K562 (cell line): ENCODE data around the gene GP1BB. TPM values are rescaled to one million over a fixed set of nuclear protein-coding genes. Genes with fewer than 3 reads are reported as not detected.

Experiments used
- ATAC-seq: fragments of 200-7000 bp; cut with Tn5 transposase; 3 replicates; pipeline ENCODE4 v1.9.1; 2020; ENCODE audit warnings: moderate library complexity
- BruUV-seq: library from RNA; stranded (reverse); fragments of 400-500 nt; replicated peaks from 2 replicates; lab custom pipeline; 2021; lab: Mats Ljungman, UMichigan
- CTCF ChIA-PET: fragments of 300-600 bp; formaldehyde crosslinking; extraction: SDS; loops from one replicate; lab custom pipeline; 2021; ENCODE audit warnings: low intra/inter-chr PET ratio; lab: Yijun Ruan, JAX
- POLR2A ChIA-PET: fragments of 300-600, 350-650 bp; sonication (Branson Sonifier 250); formaldehyde crosslinking; extraction: SDS; loops from one replicate; lab custom pipeline; 2021; ENCODE audit warnings: antibody characterized with exemption, inconsistent platforms; lab: Yijun Ruan, JAX
- DNase-seq, 4 experiments: peaks; one replicate each; pipeline versions ENCODE4 v3.0.0 to v3.0.0-alpha.2; 2011 to 2018; ENCODE audit warnings: low spot score in 3 of 4, mixed read lengths in 3 of 4; ENCODE audit errors: extremely low read depth in 1 of 4
- FAIRE-seq: peaks from 2 replicates; lab custom pipeline; 2011; peaks lifted over from hg19 to GRCh38; lab: Jason Lieb, UNC
- H2AFZ ChIP-seq: 2 replicates; pipeline ENCODE4 v1.6.0; 2011; ENCODE audit warnings: low read depth, low read length, control low read depth, inconsistent platforms
- H3K27ac ChIP-seq: fragments of 200-600 bp; 3 replicates; pipeline ENCODE4 v1.8.0; 2011; ENCODE audit warnings: low read depth, mild to moderate bottlenecking, control low read depth, inconsistent platforms, low read length, moderate library complexity, mixed read lengths; ENCODE audit errors: extremely low read depth
- H3K27me3 ChIP-seq, 2 experiments: fragments of 300-600 bp in 1 of 2; 2 replicates in 1 of 2; 3 replicates in 1 of 2; pipeline versions ENCODE4 v1.6.0 to v1.8.0; 2011; ENCODE audit warnings: inconsistent platforms in 2 of 2, low read length in 2 of 2, mild to moderate bottlenecking in 1 of 2, mixed read lengths in 1 of 2, moderate library complexity in 1 of 2; ENCODE audit not compliant: control insufficient read depth in 2 of 2, insufficient read depth in 2 of 2
- H3K36me3 ChIP-seq: fragments of 300-600 bp; 3 replicates; pipeline ENCODE4 v1.8.0; 2011; ENCODE audit warnings: mild to moderate bottlenecking, low read length, inconsistent platforms; ENCODE audit not compliant: control insufficient read depth, insufficient read depth
- H3K4me1 ChIP-seq, 2 experiments: fragments of 200-600 bp in 1 of 2; replicated peaks in 1 of 2; 2 replicates in 1 of 2; 3 replicates in 1 of 2; pipeline versions ENCODE4 v1.5.1 to v1.8.0; 2011; ENCODE audit warnings: inconsistent platforms in 2 of 2, low read length in 2 of 2, mild to moderate bottlenecking in 1 of 2, mixed read lengths in 1 of 2, moderate library complexity in 1 of 2; ENCODE audit not compliant: control insufficient read depth in 2 of 2, insufficient read depth in 2 of 2
- H3K4me2 ChIP-seq: 2 replicates; pipeline ENCODE4 v1.6.1; 2011; ENCODE audit warnings: low read length, control low read depth, inconsistent platforms, mixed read lengths; ENCODE audit not compliant: insufficient read depth
- H3K4me3 ChIP-seq: fragments of 200-600 bp; sonication (generic), shearing (Covaris generic); 2 replicates; pipeline ENCODE4 v1.5.1; 2016; ENCODE audit warnings: control low read depth, inconsistent platforms
- H3K79me2 ChIP-seq: fragments of 200-600 bp; 3 replicates; pipeline ENCODE4 v1.8.0; 2011; ENCODE audit warnings: low read length, inconsistent platforms; ENCODE audit not compliant: control insufficient read depth, insufficient read depth
- H3K9ac ChIP-seq, 2 experiments: 2 replicates each; pipeline versions ENCODE4 v1.6.0 to v1.6.1; 2011; ENCODE audit warnings: low read depth in 2 of 2, low read length in 2 of 2, control low read depth in 1 of 2, inconsistent platforms in 1 of 2, mild to moderate bottlenecking in 1 of 2, mixed read lengths in 1 of 2; ENCODE audit not compliant: insufficient read depth in 1 of 2
- H3K9me1 ChIP-seq: one replicate; pipeline ENCODE4 v1.6.0; 2011; ENCODE audit warnings: inconsistent platforms, mild to moderate bottlenecking, low read length, moderate library complexity; ENCODE audit not compliant: control insufficient read depth, insufficient read depth
- H3K9me3 ChIP-seq: replicated peaks from 2 replicates; pipeline ENCODE4 v1.5.1; 2011; ENCODE audit warnings: low read depth, low read length, inconsistent platforms; ENCODE audit not compliant: control insufficient read depth, insufficient read depth
- H4K20me1 ChIP-seq: replicated peaks from 2 replicates; pipeline ENCODE4 v1.6.1; 2011; ENCODE audit warnings: low read length, inconsistent platforms, mixed read lengths; ENCODE audit not compliant: control insufficient read depth, insufficient read depth
- CHD1 ChIP-seq: fragments of 200-600 bp; sonication (generic); IDR thresholded peaks from one replicate; pipeline ENCODE4 v1.6.1; 2012; ENCODE audit warnings: mild to moderate bottlenecking, moderate library complexity, low read length, inconsistent platforms
- DACH1 ChIP-seq: fragments of 450-650 bp; IDR thresholded peaks from 2 replicates; pipeline ENCODE4 v1.6.1; 2018; ENCODE audit not compliant: partially characterized antibody
- HDAC6 ChIP-seq: IDR thresholded peaks from 2 replicates; pipeline ENCODE4 v1.6.1; 2012; ENCODE audit warnings: low read depth, mild to moderate bottlenecking, control low read depth, inconsistent platforms, low read length, moderate library complexity
- HLTF ChIP-seq: fragments of 450-650 bp; IDR thresholded peaks from 2 replicates; pipeline ENCODE4 v1.6.1; 2016
- HMGN3 ChIP-seq: IDR thresholded peaks from 2 replicates; pipeline ENCODE4 v1.6.1; 2011; ENCODE audit warnings: borderline replicate concordance, low read depth, mild to moderate bottlenecking, mixed read lengths, low read length; ENCODE audit not compliant: insufficient read length; ENCODE audit errors: extremely low read depth
- KDM4B ChIP-seq, 2 experiments: fragments of 450-650 bp in 1 of 2; sonication (generic) in 1 of 2; IDR thresholded peaks; 2 replicates each; pipeline ENCODE4 v1.6.1; 2016 to 2017; ENCODE audit warnings: borderline replicate concordance in 2 of 2, antibody characterized with exemption in 1 of 2, low read depth in 1 of 2, mild to moderate bottlenecking in 1 of 2
- KLF1 ChIP-seq: fragments of 450-650 bp; IDR thresholded peaks from 2 replicates; pipeline ENCODE4 v1.6.1; 2016; ENCODE audit warnings: missing genetic modification characterization, missing compliant biosample characterization
- MEF2A ChIP-seq: IDR thresholded peaks from 2 replicates; pipeline ENCODE4 v1.6.1; 2011; ENCODE audit warnings: low read depth, mild to moderate bottlenecking, low read length, moderate library complexity; ENCODE audit not compliant: control insufficient read depth
- NEUROD1 ChIP-seq: fragments of 150-350 bp; IDR thresholded peaks from 2 replicates; pipeline ENCODE4 v1.6.1; 2014; ENCODE audit warnings: borderline replicate concordance, low read length, low read depth; ENCODE audit not compliant: partially characterized antibody
- NR4A1 ChIP-seq, 2 experiments: fragments of 250-450 bp in 1 of 2; fragments of 450-650 bp in 1 of 2; sonication (Bioruptor Pico) in 1 of 2; IDR thresholded peaks; 2 replicates each; pipeline versions ENCODE4 v1.4.0 to v1.6.1; 2016 to 2020; ENCODE audit warnings: mild to moderate bottlenecking in 2 of 2, missing compliant biosample characterization in 1 of 2, missing genetic modification characterization in 1 of 2, moderate library complexity in 1 of 2
- POLR2G ChIP-seq: fragments of 200-400 bp; formaldehyde crosslinking; IDR thresholded peaks from 2 replicates; pipeline ENCODE4 v1.6.1; 2017; ENCODE audit warnings: low read depth, mild to moderate bottlenecking, antibody characterized with exemption, low read length, moderate library complexity
- SAP30 ChIP-seq: fragments of 200-600 bp; sonication (generic); IDR thresholded peaks from 2 replicates; pipeline ENCODE4 v1.6.1; 2012; ENCODE audit warnings: borderline replicate concordance, low read depth, mild to moderate bottlenecking, moderate library complexity, low read length, control low read depth, inconsistent platforms; ENCODE audit not compliant: insufficient read depth, poor library complexity, severe bottlenecking
- SETDB1 ChIP-seq: IDR thresholded peaks from one replicate; pipeline ENCODE4 v1.6.1; 2012; ENCODE audit warnings: low read length, control low read depth, inconsistent platforms
- SIX5 ChIP-seq, 2 experiments: IDR thresholded peaks; 2 replicates each; pipeline ENCODE4 v1.6.1; 2011; ENCODE audit warnings: low read length in 2 of 2, borderline replicate concordance in 1 of 2, low read depth in 1 of 2, mild to moderate bottlenecking in 1 of 2, moderate library complexity in 1 of 2; ENCODE audit not compliant: insufficient read depth in 1 of 2
- ZNF512 ChIP-seq: IDR thresholded peaks from 2 replicates; pipeline ENCODE4 v1.6.1; 2016; ENCODE audit warnings: missing genetic modification characterization, missing compliant biosample characterization
- WGBS: fragments of 100-300 bp; shearing (Covaris generic); methylation state at CpG from one replicate; pipeline ENCODE4 v1.1.6; 2016; ENCODE audit warnings: low coverage, mixed read lengths; ENCODE audit not compliant: insufficient coverage; ENCODE audit errors: missing lambda C conversion rate; 5-methylcytosine and 5-hydroxymethylcytosine counted together
- in situ Hi-C: fragments of 300-500 bp; cut with MboI; formaldehyde crosslinking; loops from 4 replicates; pipeline ENCODE4 v1.15.0; 2018; ENCODE audit warnings: inconsistent platforms, mixed read lengths
- intact Hi-C: fragments of 100-400 bp; cut with micrococcal nuclease; formaldehyde crosslinking; loops from 2 replicates; pipeline ENCODE4 v1.14.2; 2022
- polyA plus RNA-seq, 8 experiments: library from polyadenylated mRNA; depleted of rRNA in 4 of 8; stranded (reverse) in 5 of 8; unstranded in 3 of 8; fragments of >200 nt; fragmentation: Nextera tagmentation in 2 of 8; fragmentation: Illumina TruSeq in 1 of 8; extraction: Ambion mirVana in 2 of 8; extraction: Trizol in 1 of 8; gene quantifications; 2 replicates each; pipeline versions ENCODE4 v1.2.1 to v1.2.3, GENCODE V29; 2011 to 2014; ENCODE audit warnings: inconsistent platforms in 1 of 8, missing spikeins in 1 of 8
- total RNA-seq, 7 experiments: library from RNA; depleted of rRNA in 6 of 7; stranded (reverse); fragments of >200 nt in 6 of 7; fragmentation: Illumina TruSeq in 2 of 7; extraction: Trizol in 2 of 7; gene quantifications; 2 replicates each; pipeline versions ENCODE4 v1.2.1 to v1.2.3, GENCODE V29; 2011 to 2021; ENCODE audit warnings: low replicate concordance in 1 of 7
- TF ChIP-seq, protein P1 (sequence below), 3 experiments: IDR thresholded peaks in 2 of 3; conservative IDR thresholded peaks in 1 of 3; 2 replicates each; pipeline ENCODE4 v1.5.1; 2011 to 2012; ENCODE audit warnings: low read length in 3 of 3, mild to moderate bottlenecking in 3 of 3, control low read depth in 2 of 3, improper control_type of control experiment in 1 of 3, inconsistent platforms in 1 of 3, low read depth in 1 of 3, mixed read lengths in 1 of 3, moderate library complexity in 1 of 3; ENCODE audit not compliant: insufficient read depth in 2 of 3

Gene GP1BB
- total and polyA plus RNA-seq, 9 of the 15 experiments (the other 6 are each of a cell fraction or from before 2014, with no cell fraction given): 0.69 to 162 (median 2.8) TPM

GRCh38 chr22:19769393-19769715, 46.0 kb downstream of the GP1BB start:
- DNase-seq: no peak
- Histone ChIP-seq H3K36me3 (peaks cover 8% of the 10 kb centered on the region; the same call in 1 of the 3 replicates), H3K27ac (no peak overlapping the region), H3K79me2 (no peaks in the 10 kb centered on the region), H3K9me1 (no peaks in the 10 kb centered on the region), H3K4me1 (peaks cover 22 to 86% of the 10 kb centered on the region in 2 experiments), H2AFZ (no peak overlapping the region), H3K9me3 (no peaks in the 10 kb centered on the region), H4K20me1 (0 out of 2 replicates have a peak, but pooled peaks cover 3% of the 10 kb centered on the region), H3K9ac (peak overlapping the region in 1 of 2 experiments; percentile 65; a peak in 2 of 4 replicates), H3K4me2 (no peak overlapping the region), H3K4me3 (no peak overlapping the region), H3K27me3 (peaks cover 0 to 14% of the 10 kb centered on the region in 2 experiments; a peak in 2 of 5 replicates)
- POLR2A ChIA-PET: interaction anchor here (0.6 to 12.4 kb wide), 13 partner anchors 8 to 137 kb away, joined by 3 to 205 read pairs (median 5); partner anchors contain the start of gene TBX1
- 70% methylated on average over 12 of the region's 12 CpGs for WGBS
- in situ Hi-C loops: no loop called here
- CTCF ChIA-PET: no interaction called here
- ATAC-seq: no peak
- no TSS peak for BruUV-seq
- no peak for FAIRE-seq
- intact Hi-C loops: no loop called here
- no peak for TF ChIP-seq SIX5 (IDR thresholded peaks at IDR 0.05; ENCODE audit: borderline replicate concordance in 1 of 2, insufficient read depth in 1 of 2, low read depth in 1 of 2, low read length in 2 of 2)
- peak; percentile 39 for TF ChIP-seq SAP30
- TF ChIP-seq, protein P1, sequence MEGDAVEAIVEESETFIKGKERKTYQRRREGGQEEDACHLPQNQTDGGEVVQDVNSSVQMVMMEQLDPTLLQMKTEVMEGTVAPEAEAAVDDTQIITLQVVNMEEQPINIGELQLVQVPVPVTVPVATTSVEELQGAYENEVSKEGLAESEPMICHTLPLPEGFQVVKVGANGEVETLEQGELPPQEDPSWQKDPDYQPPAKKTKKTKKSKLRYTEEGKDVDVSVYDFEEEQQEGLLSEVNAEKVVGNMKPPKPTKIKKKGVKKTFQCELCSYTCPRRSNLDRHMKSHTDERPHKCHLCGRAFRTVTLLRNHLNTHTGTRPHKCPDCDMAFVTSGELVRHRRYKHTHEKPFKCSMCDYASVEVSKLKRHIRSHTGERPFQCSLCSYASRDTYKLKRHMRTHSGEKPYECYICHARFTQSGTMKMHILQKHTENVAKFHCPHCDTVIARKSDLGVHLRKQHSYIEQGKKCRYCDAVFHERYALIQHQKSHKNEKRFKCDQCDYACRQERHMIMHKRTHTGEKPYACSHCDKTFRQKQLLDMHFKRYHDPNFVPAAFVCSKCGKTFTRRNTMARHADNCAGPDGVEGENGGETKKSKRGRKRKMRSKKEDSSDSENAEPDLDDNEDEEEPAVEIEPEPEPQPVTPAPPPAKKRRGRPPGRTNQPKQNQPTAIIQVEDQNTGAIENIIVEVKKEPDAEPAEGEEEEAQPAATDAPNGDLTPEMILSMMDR (IDR thresholded peaks at IDR 0.05 in 2 of 3, conservative IDR thresholded peaks at IDR 0.05 in 1 of 3; ENCODE audit: insufficient read depth in 2 of 3, low read depth in 1 of 3, low read length in 3 of 3): 0 out of 6 replicates have a peak, but pooled peaks of 1 of the 3 experiments have one; percentile 2
- TF ChIP-seq NR4A1 (CRISPR knock-in tag; IDR thresholded peaks at IDR 0.05): 0 out of 2 replicates have a peak, but pooled peaks have one; percentile 56
- TF ChIP-seq NR4A1 (tag; IDR thresholded peaks at IDR 0.05): no peak
- TF ChIP-seq HDAC6: 0 out of 2 replicates have a peak, but pooled peaks have one; percentile 13
- TF ChIP-seq NEUROD1: no peak
- TF ChIP-seq ZNF512 (tag): no peak
- no peak for TF ChIP-seq DACH1
- 0 out of 2 replicates have a peak, but pooled peaks have one; percentile 30 for TF ChIP-seq POLR2G
- TF ChIP-seq SETDB1: peak; percentile 38
- TF ChIP-seq KDM4B (IDR thresholded peaks at IDR 0.05; ENCODE audit: borderline replicate concordance in 2 of 2, low read depth in 1 of 2): no peak
- peak; percentile 38 for TF ChIP-seq HMGN3
- TF ChIP-seq HLTF: no peak
- no peak for TF ChIP-seq MEF2A
- TF ChIP-seq KLF1 (tag): 0 out of 2 replicates have a peak, but pooled peaks have one; percentile 30
- TF ChIP-seq CHD1: peak; percentile 69
